HepG2 (cell line): ENCODE data around the gene HES1. TPM values are rescaled to one million over a fixed set of nuclear protein-coding genes. Genes with fewer than 3 reads are reported as not detected.

ENCODE experiments used
- ATF7-NPFF ChIP-seq: sonication (generic); formaldehyde crosslinking; IDR thresholded peaks from 2 replicates; pipeline ENCODE4 v1.8.1; 2023; ENCODE audit warnings: mild to moderate bottlenecking, low read depth, missing genetic modification reagents, moderate library complexity
- CBX2 ChIP-seq, 2 experiments: fragments of 200-600 bp in 1 of 2; sonication (generic); formaldehyde crosslinking in 1 of 2; IDR thresholded peaks; 2 replicates each; pipeline versions ENCODE4 v1.7.0 to v1.8.1; 2018 to 2022; ENCODE audit warnings: low read depth in 2 of 2, low read length in 1 of 2, mild to moderate bottlenecking in 1 of 2, missing genetic modification reagents in 1 of 2
- CEBPB ChIP-seq: IDR thresholded peaks from 2 replicates; pipeline ENCODE4 v1.6.1; 2011; ENCODE audit warnings: low read depth, low read length, improper control_type of control experiment, borderline replicate concordance
- GATA4 ChIP-seq: sonication (generic); IDR thresholded peaks from 2 replicates; pipeline ENCODE4 v1.6.1; 2016; ENCODE audit warnings: antibody characterized with exemption, low read depth, borderline replicate concordance
- HCFC1 ChIP-seq: fragments of 150-350 bp; IDR thresholded peaks from 2 replicates; pipeline ENCODE4 v1.6.1; 2014; ENCODE audit warnings: low read depth, low read length
- HNF1A ChIP-seq, 2 experiments: sonication (generic) in 1 of 2; formaldehyde crosslinking in 1 of 2; IDR thresholded peaks; 2 replicates each; pipeline versions ENCODE4 v1.4.0 to v1.6.1; 2016 to 2020; ENCODE audit warnings: borderline replicate concordance in 1 of 2, low read depth in 1 of 2, mild to moderate bottlenecking in 1 of 2, missing genetic modification reagents in 1 of 2
- HNRNPUL1 ChIP-seq: fragments of 200-400 bp; formaldehyde crosslinking; IDR thresholded peaks from 2 replicates; pipeline ENCODE4 v1.6.1; 2017; ENCODE audit warnings: low read depth, mild to moderate bottlenecking, low read length, moderate library complexity
- KDM3A ChIP-seq: IDR thresholded peaks from 2 replicates; pipeline ENCODE4 v1.6.1; 2018; ENCODE audit warnings: low read depth, missing compliant biosample characterization
- NFATC3 ChIP-seq: sonication (generic); formaldehyde crosslinking; IDR thresholded peaks from 2 replicates; pipeline ENCODE4 v1.5.1; 2020; ENCODE audit warnings: mild to moderate bottlenecking, missing genetic modification reagents
- SNAPC2 ChIP-seq: sonication (generic); formaldehyde crosslinking; IDR thresholded peaks from 2 replicates; pipeline ENCODE4 v1.8.1; 2022; ENCODE audit warnings: mild to moderate bottlenecking, missing genetic modification reagents
- SUZ12 ChIP-seq: fragments of 150-350 bp; IDR thresholded peaks from 2 replicates; pipeline ENCODE4 v1.6.1; 2014; ENCODE audit warnings: low read depth, low read length
- TBX3 ChIP-seq: fragments of 450-650 bp; IDR thresholded peaks from 2 replicates; pipeline ENCODE4 v1.6.1; 2017; ENCODE audit warnings: antibody characterized with exemption, mild to moderate bottlenecking, inconsistent platforms, borderline replicate concordance
- U2AF1 ChIP-seq: fragments of 200-400 bp; formaldehyde crosslinking; optimal IDR thresholded peaks from 2 replicates; pipeline ENCODE3; 2017; ENCODE audit warnings: mild to moderate bottlenecking, low read depth, low read length
- ZNF24 ChIP-seq: fragments of 450-650 bp; IDR thresholded peaks from 2 replicates; pipeline ENCODE4 v1.6.1; 2017; ENCODE audit warnings: antibody characterized with exemption, mild to moderate bottlenecking
- ZNF260 ChIP-seq: sonication (generic); formaldehyde crosslinking; IDR thresholded peaks from 2 replicates; pipeline ENCODE4 v1.4.0; 2020; ENCODE audit warnings: missing genetic modification reagents, low read depth, mild to moderate bottlenecking, borderline replicate concordance
- ZNF382 ChIP-seq: sonication (generic); formaldehyde crosslinking; IDR thresholded peaks from 2 replicates; pipeline ENCODE4 v1.5.0; 2020; ENCODE audit warnings: missing genetic modification reagents, mild to moderate bottlenecking, borderline replicate concordance
- ZNF431 ChIP-seq: sonication (generic); formaldehyde crosslinking; IDR thresholded peaks from 2 replicates; pipeline ENCODE4 v1.9.0; 2022; ENCODE audit warnings: missing genetic modification reagents, low read depth, mild to moderate bottlenecking, borderline replicate concordance
- ZNF549 ChIP-seq: sonication (generic); formaldehyde crosslinking; IDR thresholded peaks from 2 replicates; pipeline ENCODE4 v1.5.0; 2020; ENCODE audit warnings: missing genetic modification reagents
- ZNF557 ChIP-seq: sonication (generic); formaldehyde crosslinking; IDR thresholded peaks from 2 replicates; pipeline ENCODE4 v1.4.0; 2020; ENCODE audit warnings: missing genetic modification reagents
- ZZZ3 ChIP-seq: sonication (generic); formaldehyde crosslinking; IDR thresholded peaks from 2 replicates; pipeline ENCODE4 v1.4.0; 2020; ENCODE audit warnings: missing genetic modification reagents, mild to moderate bottlenecking, borderline replicate concordance
- polyA plus RNA-seq, 8 experiments: library from polyadenylated mRNA; depleted of rRNA in 3 of 8; stranded (reverse) in 7 of 8; unstranded in 1 of 8; fragments of >200 nt; fragmentation: Illumina TruSeq in 4 of 8; extraction: Trizol in 4 of 8; gene quantifications; 2 replicates each; pipeline versions ENCODE4 v1.2.1 to v1.2.3, GENCODE V29; 2011 to 2016; ENCODE audit warnings: low read depth in 4 of 8, missing spikeins in 1 of 8, mixed read lengths in 1 of 8; ENCODE audit not compliant: insufficient read depth in 1 of 8
- total RNA-seq, 5 experiments: library from RNA; depleted of rRNA; stranded (reverse); fragments of >200 nt; fragmentation: Illumina TruSeq; extraction: Trizol; gene quantifications; 2 replicates each; pipeline ENCODE4 v1.2.3, GENCODE V29; 2016; ENCODE audit warnings: low read depth in 1 of 5
- TF ChIP-seq, protein P1 (sequence below): sonication (generic); formaldehyde crosslinking; IDR thresholded peaks from 2 replicates; pipeline ENCODE4 v1.4.0; 2020; ENCODE audit warnings: missing genetic modification reagents
- TF ChIP-seq, protein P2 (sequence below): sonication (generic); formaldehyde crosslinking; IDR thresholded peaks from 2 replicates; pipeline ENCODE4 v1.5.0; 2020; ENCODE audit warnings: missing genetic modification reagents

HES1 gene
- total and polyA plus RNA-seq, 2 of the 13 experiments (the other 11 are each of a cell fraction or from before 2014, with no cell fraction given), result 15.4 to 19.8 TPM

GRCh38 chr3:194141415-194142155, 5.6 kb downstream of the HES1 start (continued):
- TF ChIP-seq HNF1A (IDR thresholded peaks at IDR 0.05; ENCODE audit: low read depth) (no peak), HNF1A (CRISPR knock-in tag; IDR thresholded peaks at IDR 0.05; ENCODE audit: borderline replicate concordance) (0 out of 2 replicates have a peak, but pooled peaks have one; percentile 46), GATA4 (0 out of 2 replicates have a peak, but pooled peaks have one; percentile 23), CBX2 (IDR thresholded peaks at IDR 0.05; ENCODE audit: low read depth, low read length) (no peak), CBX2 (CRISPR knock-in tag; IDR thresholded peaks at IDR 0.05; ENCODE audit: low read depth) (no peak), ZNF24 (no peak), U2AF1 (no peak), ZZZ3 (CRISPR knock-in tag) (no peak; the same call in 1 of the 2 replicates), ZNF549 (CRISPR knock-in tag) (no peak), TBX3 (no peak), KDM3A (no peak), HNRNPUL1 (no peak), ZNF260 (CRISPR knock-in tag) (no peak), SUZ12 (no peak), ATF7-NPFF (CRISPR knock-in tag) (peak; percentile 25; the same call in 1 of the 2 replicates), HCFC1 (no peak), ZNF382 (CRISPR knock-in tag) (no peak), CEBPB (no peak), SNAPC2 (no peak), ZNF431 (CRISPR knock-in tag) (no peak), NFATC3 (no peak), ZNF557 (no peak)
- TF ChIP-seq, protein P1, sequence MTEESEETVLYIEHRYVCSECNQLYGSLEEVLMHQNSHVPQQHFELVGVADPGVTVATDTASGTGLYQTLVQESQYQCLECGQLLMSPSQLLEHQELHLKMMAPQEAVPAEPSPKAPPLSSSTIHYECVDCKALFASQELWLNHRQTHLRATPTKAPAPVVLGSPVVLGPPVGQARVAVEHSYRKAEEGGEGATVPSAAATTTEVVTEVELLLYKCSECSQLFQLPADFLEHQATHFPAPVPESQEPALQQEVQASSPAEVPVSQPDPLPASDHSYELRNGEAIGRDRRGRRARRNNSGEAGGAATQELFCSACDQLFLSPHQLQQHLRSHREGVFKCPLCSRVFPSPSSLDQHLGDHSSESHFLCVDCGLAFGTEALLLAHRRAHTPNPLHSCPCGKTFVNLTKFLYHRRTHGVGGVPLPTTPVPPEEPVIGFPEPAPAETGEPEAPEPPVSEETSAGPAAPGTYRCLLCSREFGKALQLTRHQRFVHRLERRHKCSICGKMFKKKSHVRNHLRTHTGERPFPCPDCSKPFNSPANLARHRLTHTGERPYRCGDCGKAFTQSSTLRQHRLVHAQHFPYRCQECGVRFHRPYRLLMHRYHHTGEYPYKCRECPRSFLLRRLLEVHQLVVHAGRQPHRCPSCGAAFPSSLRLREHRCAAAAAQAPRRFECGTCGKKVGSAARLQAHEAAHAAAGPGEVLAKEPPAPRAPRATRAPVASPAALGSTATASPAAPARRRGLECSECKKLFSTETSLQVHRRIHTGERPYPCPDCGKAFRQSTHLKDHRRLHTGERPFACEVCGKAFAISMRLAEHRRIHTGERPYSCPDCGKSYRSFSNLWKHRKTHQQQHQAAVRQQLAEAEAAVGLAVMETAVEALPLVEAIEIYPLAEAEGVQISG (CRISPR knock-in tag), result peak; percentile 64
- TF ChIP-seq, protein P2, sequence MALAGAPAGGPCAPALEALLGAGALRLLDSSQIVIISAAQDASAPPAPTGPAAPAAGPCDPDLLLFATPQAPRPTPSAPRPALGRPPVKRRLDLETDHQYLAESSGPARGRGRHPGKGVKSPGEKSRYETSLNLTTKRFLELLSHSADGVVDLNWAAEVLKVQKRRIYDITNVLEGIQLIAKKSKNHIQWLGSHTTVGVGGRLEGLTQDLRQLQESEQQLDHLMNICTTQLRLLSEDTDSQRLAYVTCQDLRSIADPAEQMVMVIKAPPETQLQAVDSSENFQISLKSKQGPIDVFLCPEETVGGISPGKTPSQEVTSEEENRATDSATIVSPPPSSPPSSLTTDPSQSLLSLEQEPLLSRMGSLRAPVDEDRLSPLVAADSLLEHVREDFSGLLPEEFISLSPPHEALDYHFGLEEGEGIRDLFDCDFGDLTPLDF (CRISPR knock-in tag), result no peak
